Measurements from ENCODE around the gene MLLT10.
A peak's percentile ranks its signal among the peaks of the same experiment; 100 is the strongest.
"Not testable (repeated sequence)": the region's sequence is repeated elsewhere in the genome, so short reads cannot be mapped to it uniquely, and the experiment has no call there.

MLLT10 gene

DNA sequence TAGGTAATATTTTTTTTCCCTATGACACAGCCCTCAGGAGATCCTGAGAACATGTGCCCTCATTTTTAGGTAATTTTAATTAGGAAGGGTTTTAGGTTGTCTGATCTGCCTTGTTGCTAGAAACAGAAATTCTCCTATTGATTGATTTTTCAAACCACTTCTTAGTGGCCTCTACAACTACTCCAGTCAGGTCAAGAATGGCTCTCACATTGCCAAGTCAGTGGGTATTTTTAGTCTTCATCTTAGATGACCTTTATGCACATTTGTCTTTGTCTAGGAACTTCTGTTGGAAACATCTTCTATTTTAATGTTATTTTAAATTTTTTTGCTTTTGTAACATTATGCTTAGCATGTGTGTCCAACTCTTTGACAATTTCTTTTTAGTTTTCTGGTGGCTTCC lies 162.3 kb downstream of the MLLT10 start:
- Mint-ChIP-seq H3K4me1 (ENCODE audit: low read depth) (peaks cover 2% of the 10 kb centered on the region), H3K27me3 (ENCODE audit: low read depth) (no peaks in the 10 kb centered on the region), H3K36me3 (ENCODE audit: low read depth) (peaks cover 49% of the 10 kb centered on the region), H3K27ac (no peak overlapping the region), H3K4me3 (no peak overlapping the region), H3K9me3 (peaks cover 33% of the 10 kb centered on the region)
- DNase-seq (ENCODE audit: low spot score) = no peak

DNA sequence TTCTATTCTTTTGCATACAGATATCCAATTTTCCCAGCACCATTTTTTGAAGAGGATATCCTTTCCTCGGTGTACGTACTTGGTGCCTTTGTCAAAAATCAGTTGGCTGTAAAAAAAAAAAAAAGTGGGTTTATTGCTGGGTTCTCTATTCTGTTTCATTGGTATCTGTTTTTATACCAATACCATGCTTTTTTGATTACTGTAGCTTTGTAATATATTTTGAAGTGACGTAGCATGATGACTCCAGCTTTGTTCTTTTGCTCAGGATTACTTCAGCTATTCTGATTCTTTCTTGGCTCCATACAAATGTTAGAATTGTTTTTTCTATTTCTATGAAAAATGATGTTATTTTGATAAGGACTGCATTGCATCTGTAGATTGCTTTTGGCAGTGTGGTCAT lies 165.5 kb downstream of the MLLT10 start:
- H3K36me3 Mint-ChIP-seq (ENCODE audit: low read depth) = peaks cover 55% of the 10 kb centered on the region
- no peak overlapping the region for H3K4me3 Mint-ChIP-seq
- peaks cover 16% of the 10 kb centered on the region for H3K4me1 Mint-ChIP-seq (ENCODE audit: low read depth)
- H3K27me3 Mint-ChIP-seq (ENCODE audit: low read depth) = no peaks in the 10 kb centered on the region
- no peak overlapping the region for H3K27ac Mint-ChIP-seq
- peaks cover 37% of the 10 kb centered on the region for H3K9me3 Mint-ChIP-seq
- no peak for DNase-seq (ENCODE audit: low spot score)

DNA sequence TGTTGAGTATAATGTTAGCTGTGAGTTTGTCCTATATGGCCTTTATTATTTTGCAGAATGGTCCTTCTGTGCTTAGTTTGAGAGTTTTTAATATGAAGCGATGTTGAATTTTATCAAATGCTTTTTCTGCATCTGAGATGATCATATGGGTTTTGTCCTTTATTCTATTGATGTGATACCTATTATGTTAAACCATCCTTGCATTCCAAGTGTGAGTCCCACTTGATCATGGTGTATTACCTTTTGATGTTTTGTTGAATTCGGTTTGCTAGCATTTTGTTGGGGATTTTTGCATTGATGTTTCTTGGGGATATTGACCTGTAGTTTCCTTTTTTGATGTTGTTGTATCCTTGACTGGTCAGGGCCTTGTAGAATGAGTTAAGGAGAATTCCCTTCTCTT lies 166.4 kb downstream of the MLLT10 start:
- Mint-ChIP-seq H3K4me3 (no peak overlapping the region), H3K9me3 (peaks cover 37% of the 10 kb centered on the region), H3K4me1 (ENCODE audit: low read depth) (peaks cover 16% of the 10 kb centered on the region), H3K27me3 (ENCODE audit: low read depth) (no peaks in the 10 kb centered on the region), H3K36me3 (ENCODE audit: low read depth) (peaks cover 51% of the 10 kb centered on the region), H3K27ac (no peak overlapping the region)
- DNase-seq (ENCODE audit: low spot score) = no peak

DNA sequence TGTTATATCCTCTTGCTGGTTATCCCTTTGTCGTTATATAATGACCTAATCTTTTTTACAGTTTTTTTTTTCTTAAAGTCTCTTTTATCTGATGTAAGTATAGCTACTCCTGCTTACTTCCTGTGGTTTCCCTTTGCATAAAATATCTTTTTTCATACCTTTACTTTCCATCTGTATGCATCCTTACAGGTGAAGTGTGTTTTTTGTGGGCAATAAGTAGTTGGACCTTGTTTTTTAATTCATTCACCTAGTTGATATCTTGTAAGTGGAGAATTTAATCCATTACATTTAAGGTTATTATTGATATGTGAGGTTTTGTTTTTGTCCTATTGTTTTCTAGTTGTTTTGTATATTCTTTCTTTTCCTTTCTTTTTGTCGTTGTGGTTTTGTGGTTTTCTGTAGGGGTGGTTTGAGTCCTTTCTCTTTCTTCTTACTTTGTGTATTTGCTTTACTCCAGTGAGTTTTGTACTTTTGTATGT lies 168.6 kb downstream of the MLLT10 start:
- no peak for DNase-seq (ENCODE audit: low spot score)
- H3K36me3 Mint-ChIP-seq (ENCODE audit: low read depth) = peaks cover 55% of the 10 kb centered on the region
- peaks cover 17% of the 10 kb centered on the region for H3K4me1 Mint-ChIP-seq (ENCODE audit: low read depth)
- peak overlapping the region; percentile 71 for H3K27ac Mint-ChIP-seq
- H3K4me3 Mint-ChIP-seq = peak overlapping the region; percentile 66
- H3K27me3 Mint-ChIP-seq (ENCODE audit: low read depth) = no peaks in the 10 kb centered on the region
- H3K9me3 Mint-ChIP-seq = peaks cover 37% of the 10 kb centered on the region

DNA sequence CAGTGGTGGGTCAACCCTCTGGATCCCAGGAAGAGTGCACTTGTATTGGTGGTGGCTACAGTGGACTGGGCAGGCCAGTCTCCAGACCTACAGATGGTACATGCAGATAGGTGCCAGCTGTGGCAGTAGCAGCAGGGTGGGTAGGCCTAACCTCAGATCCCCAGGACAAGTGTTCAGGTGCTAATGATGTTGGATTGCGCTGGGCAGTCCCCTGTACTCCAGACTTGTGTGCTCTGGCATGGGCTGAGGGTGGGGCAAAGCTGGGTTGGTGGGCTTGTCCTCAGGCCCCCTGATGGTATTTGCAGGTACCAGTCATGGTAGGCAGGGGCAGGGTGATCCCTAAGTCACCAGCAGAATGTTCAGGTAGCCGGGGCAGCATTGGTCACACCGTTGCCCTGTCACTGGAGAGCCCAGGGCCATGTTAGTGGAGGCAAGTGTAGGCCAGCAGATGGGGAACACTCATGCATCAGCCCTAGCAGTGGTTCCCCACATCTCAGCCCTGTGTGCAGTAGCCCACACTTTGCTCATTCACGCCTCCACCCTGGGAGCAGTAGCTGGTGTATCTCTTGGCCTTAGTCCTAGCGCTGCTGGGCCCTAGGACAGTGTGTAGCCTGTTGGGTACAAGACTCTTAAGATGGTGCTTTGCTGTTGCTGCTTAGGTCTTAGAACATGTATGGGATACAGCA lies 171.3 kb downstream of the MLLT10 start:
- H3K27ac Mint-ChIP-seq = no peak overlapping the region
- no peaks in the 10 kb centered on the region for H3K27me3 Mint-ChIP-seq (ENCODE audit: low read depth)
- peaks cover 41% of the 10 kb centered on the region for H3K36me3 Mint-ChIP-seq (ENCODE audit: low read depth)
- peaks cover 17% of the 10 kb centered on the region for H3K4me1 Mint-ChIP-seq (ENCODE audit: low read depth)
- H3K4me3 Mint-ChIP-seq = no peak overlapping the region
- H3K9me3 Mint-ChIP-seq = peaks cover 14% of the 10 kb centered on the region
- no peak for DNase-seq (ENCODE audit: low spot score)

DNA sequence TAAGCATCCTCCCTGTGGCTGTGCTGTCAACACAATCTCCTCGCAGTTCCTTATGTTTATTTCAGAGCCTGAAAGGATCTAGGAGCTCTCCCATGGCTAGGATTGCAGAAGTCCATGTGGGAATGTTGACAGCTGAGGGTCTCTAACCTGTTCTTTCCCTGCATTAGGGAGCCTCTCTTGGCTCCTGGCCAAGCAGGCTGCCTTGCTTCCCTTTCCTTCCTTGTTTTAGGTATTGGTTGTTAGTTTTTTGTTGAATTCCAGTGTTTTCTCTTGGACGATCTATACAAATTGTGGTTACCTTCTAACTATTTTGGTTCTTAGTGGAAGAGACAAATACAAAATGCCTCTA lies 171.8 kb downstream of the MLLT10 start:
- H3K4me1 Mint-ChIP-seq (ENCODE audit: low read depth) = peaks cover 21% of the 10 kb centered on the region
- H3K4me3 Mint-ChIP-seq = no peak overlapping the region
- no peaks in the 10 kb centered on the region for H3K27me3 Mint-ChIP-seq (ENCODE audit: low read depth)
- DNase-seq (ENCODE audit: low spot score) = no peak
- H3K9me3 Mint-ChIP-seq = peaks cover 9% of the 10 kb centered on the region
- peaks cover 38% of the 10 kb centered on the region for H3K36me3 Mint-ChIP-seq (ENCODE audit: low read depth)
- H3K27ac Mint-ChIP-seq = no peak overlapping the region

DNA sequence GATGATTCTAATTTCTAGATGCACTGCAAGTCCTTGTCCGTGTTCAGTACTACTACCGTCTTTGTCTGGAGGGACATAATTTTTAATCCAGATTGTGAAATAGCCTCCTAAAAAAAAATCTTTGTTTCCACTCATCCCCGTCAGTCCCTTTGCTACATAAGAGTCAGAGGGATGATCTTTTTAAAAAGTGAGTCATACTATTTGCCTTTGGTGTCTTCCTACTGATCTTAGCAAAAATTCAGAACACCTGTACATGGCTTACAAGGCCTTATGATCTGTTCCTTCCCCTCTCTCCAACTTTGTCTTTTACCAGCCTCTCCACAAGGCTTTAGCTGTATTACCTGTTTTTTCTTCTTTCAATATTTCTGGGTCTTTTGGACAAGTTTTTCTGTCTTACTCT lies 173.5 kb downstream of the MLLT10 start:
- no peak overlapping the region for H3K4me3 Mint-ChIP-seq
- no peaks in the 10 kb centered on the region for H3K9me3 Mint-ChIP-seq
- peaks cover 19% of the 10 kb centered on the region for H3K4me1 Mint-ChIP-seq (ENCODE audit: low read depth)
- peaks cover 30% of the 10 kb centered on the region for H3K36me3 Mint-ChIP-seq (ENCODE audit: low read depth)
- no peak for DNase-seq (ENCODE audit: low spot score)
- H3K27me3 Mint-ChIP-seq (ENCODE audit: low read depth) = no peaks in the 10 kb centered on the region
- H3K27ac Mint-ChIP-seq = no peak overlapping the region

DNA sequence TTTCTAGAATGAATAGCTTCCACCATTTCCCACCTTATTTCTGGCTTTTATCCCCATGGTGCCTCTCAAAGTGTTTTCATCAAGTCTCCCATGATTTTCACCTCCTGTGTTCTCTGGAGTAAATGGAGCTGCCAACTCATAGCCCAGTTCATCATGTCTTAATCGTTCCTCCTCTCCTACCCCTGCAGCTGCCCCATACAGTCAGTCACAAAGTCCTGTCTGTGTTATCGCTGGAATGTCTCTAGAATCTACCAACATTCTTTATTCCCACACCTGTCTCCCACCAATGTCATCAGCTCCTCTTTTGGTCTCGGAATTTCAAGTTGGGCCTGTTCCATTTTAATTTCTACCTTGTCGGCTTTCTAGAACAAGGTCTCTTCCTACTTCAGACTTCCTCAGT lies 178.9 kb downstream of the MLLT10 start:
- H3K36me3 Mint-ChIP-seq (ENCODE audit: low read depth) = peaks cover 29% of the 10 kb centered on the region
- H3K27me3 Mint-ChIP-seq (ENCODE audit: low read depth) = no peaks in the 10 kb centered on the region
- DNase-seq (ENCODE audit: low spot score) = no peak

DNA sequence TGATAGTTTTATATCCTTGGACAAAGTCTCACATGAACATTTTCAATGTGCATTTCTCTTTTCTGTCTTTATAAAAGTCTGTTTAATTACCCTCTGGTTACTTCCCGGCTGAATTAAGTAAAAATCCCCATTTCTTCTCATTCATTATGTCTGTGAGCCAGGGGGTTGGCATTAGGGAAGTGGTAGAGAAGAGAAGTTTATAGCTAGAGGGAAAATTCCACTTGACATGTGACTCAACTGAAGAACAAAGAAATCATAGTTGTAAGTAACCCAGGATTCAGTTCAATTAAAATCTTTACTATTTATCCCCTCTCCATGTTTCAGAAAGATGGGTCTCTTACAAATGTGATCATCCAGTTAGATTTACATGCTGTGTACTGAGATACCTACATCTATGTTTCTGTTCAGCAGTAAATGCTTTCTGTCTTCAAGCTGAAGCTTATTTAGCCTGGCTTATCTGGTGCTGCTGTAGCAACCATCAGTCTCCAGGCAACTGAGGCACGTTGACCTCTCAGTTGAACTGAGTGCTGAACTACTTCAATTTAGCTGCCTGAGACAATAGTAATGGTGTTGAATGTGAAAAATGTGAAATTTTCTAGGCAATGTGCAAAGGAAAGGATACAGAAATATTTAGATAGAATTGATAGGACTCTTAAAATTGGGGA lies 181.6 kb downstream of the MLLT10 start:
- no peaks in the 10 kb centered on the region for H3K9me3 Mint-ChIP-seq
- H3K4me3 Mint-ChIP-seq = no peak overlapping the region
- H3K4me1 Mint-ChIP-seq (ENCODE audit: low read depth) = peaks cover 4% of the 10 kb centered on the region
- no peak overlapping the region for H3K27ac Mint-ChIP-seq
- no peaks in the 10 kb centered on the region for H3K27me3 Mint-ChIP-seq (ENCODE audit: low read depth)
- DNase-seq (ENCODE audit: low spot score) = no peak
- H3K36me3 Mint-ChIP-seq (ENCODE audit: low read depth) = peaks cover 27% of the 10 kb centered on the region

More for the DNA sequence above, 178.9 kb downstream of the MLLT10 start:
- peak overlapping the region; percentile 29 for H3K27ac Mint-ChIP-seq
- H3K9me3 Mint-ChIP-seq = no peaks in the 10 kb centered on the region
- H3K4me3 Mint-ChIP-seq = no peak overlapping the region
- peaks cover 6% of the 10 kb centered on the region for H3K4me1 Mint-ChIP-seq (ENCODE audit: low read depth)

DNA sequence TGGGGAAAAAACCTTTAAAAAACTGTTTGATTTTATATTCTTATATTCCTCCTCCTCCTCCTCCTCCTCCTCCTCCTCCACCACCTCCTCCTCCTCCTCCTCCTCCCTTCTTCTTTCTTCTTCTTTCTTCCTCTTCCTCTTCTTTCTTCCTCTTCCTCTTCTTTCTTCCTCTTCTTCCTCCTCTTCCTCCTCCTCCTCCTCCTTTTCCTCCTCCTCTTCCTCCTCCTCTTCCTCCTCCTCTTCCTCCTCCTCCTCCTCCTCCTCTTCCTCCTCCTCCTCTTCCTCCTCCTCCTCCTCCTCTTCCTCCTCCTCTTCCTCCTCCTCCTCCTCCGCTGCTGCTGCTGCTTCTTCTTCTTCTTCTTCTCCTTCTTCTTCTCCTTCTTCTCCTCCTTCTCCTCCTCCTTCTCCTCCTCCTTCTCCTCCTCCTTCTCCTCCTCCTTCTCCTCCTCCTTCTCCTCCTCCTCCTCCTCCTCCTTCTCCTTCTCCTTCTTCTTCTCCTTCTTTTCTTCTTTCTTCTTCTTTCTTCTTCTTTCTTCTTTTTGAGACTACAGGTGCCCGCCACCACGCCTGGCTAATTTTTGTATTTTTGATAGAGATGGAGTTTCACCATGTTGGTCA lies 183.5 kb downstream of the MLLT10 start:
- H3K9me3 Mint-ChIP-seq; H3K4me3 Mint-ChIP-seq; H3K4me1 Mint-ChIP-seq (ENCODE audit: low read depth); H3K27me3 Mint-ChIP-seq (ENCODE audit: low read depth); DNase-seq (ENCODE audit: low spot score): not testable (repeated sequence)
- Mint-ChIP-seq H3K36me3 (ENCODE audit: low read depth) (peaks cover 25% of the 10 kb centered on the region), H3K27ac (peak overlapping the region; percentile 23)

DNA sequence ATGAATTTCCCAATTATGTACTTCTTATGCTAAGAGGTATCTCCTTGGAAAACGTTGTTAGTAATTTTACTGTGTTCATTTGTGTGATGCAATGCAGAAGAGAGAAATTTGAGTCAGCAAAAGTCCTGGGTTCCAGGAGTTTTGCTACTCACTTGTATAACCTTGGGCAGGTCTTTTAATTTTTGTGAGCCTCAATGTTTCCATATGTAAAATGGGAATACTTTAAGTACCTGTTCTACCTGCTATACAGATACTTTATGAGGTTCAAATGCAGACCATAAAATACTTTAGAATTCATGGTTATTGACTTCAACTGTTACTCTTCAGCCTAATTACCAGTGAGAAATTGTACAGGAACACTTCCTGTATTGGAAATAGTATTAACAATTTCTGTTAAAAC lies 185.5 kb downstream of the MLLT10 start:
- H3K9me3 Mint-ChIP-seq = no peaks in the 10 kb centered on the region
- H3K27me3 Mint-ChIP-seq (ENCODE audit: low read depth) = no peaks in the 10 kb centered on the region
- DNase-seq (ENCODE audit: low spot score) = no peak
- peaks cover 3% of the 10 kb centered on the region for H3K4me1 Mint-ChIP-seq (ENCODE audit: low read depth)
- no peak overlapping the region for H3K4me3 Mint-ChIP-seq
- no peak overlapping the region for H3K27ac Mint-ChIP-seq
- peaks cover 18% of the 10 kb centered on the region for H3K36me3 Mint-ChIP-seq (ENCODE audit: low read depth)

DNA sequence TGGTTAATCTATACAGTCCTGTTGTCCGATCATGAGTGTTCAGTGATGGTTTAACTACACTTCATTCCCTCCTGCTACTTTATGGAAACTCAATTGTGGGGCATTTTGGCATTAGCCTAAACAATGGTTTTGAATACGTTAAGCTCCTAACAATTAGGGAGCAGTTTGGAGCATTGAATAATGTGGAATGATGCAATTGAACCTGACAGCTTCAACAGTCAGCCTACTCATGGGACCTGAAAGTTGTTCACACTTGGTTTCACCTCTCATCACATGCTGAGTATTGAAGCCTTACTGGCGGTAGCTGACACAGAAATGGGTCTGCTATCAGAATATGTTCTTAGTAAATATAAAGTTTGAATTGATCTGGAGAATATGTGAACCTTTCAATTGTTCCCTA lies 186.1 kb downstream of the MLLT10 start:
- Mint-ChIP-seq H3K4me3 (no peak overlapping the region), H3K36me3 (ENCODE audit: low read depth) (peaks cover 17% of the 10 kb centered on the region), H3K9me3 (no peaks in the 10 kb centered on the region), H3K27me3 (ENCODE audit: low read depth) (no peaks in the 10 kb centered on the region), H3K27ac (no peak overlapping the region), H3K4me1 (ENCODE audit: low read depth) (peaks cover 8% of the 10 kb centered on the region)
- no peak for DNase-seq (ENCODE audit: low spot score)

DNA sequence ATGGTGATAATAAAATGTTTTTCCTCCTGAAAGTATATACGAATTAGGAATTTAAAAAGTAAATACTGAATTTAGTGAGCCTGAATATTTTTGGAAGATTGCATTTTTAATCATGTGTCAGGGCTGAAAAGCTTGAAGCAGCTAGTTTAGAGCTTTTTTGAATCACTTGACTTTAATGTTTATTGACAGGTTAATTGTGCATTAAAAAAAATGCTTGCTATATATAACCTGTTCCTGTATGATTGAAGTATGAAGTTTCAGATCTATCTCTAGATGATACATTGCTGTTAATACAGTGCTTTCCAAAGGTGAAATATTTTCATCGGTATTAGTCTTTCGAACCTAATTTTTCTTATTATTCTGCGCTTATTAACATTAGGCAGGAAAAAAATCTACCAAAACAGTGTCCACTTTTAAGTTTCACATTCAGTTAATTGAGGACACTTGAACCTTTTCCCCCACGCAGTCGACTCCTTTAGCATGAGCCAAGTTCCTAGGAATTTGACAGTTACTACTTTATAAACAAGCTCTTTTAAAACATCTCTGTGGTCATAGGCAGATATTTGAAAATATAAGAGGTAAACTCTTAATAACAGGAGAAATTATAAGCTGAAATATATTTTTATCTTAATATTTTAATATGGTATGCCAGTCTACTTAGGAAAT lies 187.1 kb downstream of the MLLT10 start:
- H3K27ac Mint-ChIP-seq = no peak overlapping the region
- DNase-seq (ENCODE audit: low spot score) = no peak
- H3K27me3 Mint-ChIP-seq (ENCODE audit: low read depth) = no peaks in the 10 kb centered on the region
- peaks cover 13% of the 10 kb centered on the region for H3K36me3 Mint-ChIP-seq (ENCODE audit: low read depth)
- H3K4me3 Mint-ChIP-seq = no peak overlapping the region
- peaks cover 8% of the 10 kb centered on the region for H3K4me1 Mint-ChIP-seq (ENCODE audit: low read depth)
- H3K9me3 Mint-ChIP-seq = no peaks in the 10 kb centered on the region

DNA sequence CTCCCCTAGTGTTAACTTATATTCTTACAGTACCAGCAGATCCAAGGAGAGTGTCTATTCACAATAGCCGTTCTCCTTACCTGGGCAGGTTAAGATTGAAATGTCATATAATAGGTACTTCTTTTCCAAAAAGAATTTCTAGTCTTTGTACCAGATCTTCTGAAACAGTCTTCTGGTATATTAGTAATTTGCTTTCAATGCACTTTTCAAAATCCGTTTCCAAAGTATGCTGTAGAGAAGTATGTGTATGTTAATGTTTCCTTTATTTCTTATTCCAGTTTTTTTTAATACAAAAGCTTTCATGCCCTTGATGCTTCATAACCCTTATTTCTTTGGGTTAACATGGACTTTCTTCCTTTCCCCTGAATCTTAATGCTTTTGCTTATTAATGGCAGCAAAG lies 188.2 kb downstream of the MLLT10 start:
- peaks cover 11% of the 10 kb centered on the region for H3K4me1 Mint-ChIP-seq (ENCODE audit: low read depth)

More for the DNA sequence above, 188.2 kb downstream of the MLLT10 start:
- DNase-seq (ENCODE audit: low spot score) = no peak
- H3K27me3 Mint-ChIP-seq (ENCODE audit: low read depth) = no peaks in the 10 kb centered on the region
- no peaks in the 10 kb centered on the region for H3K9me3 Mint-ChIP-seq
- H3K36me3 Mint-ChIP-seq (ENCODE audit: low read depth) = peaks cover 20% of the 10 kb centered on the region
- H3K4me3 Mint-ChIP-seq = no peak overlapping the region
- H3K27ac Mint-ChIP-seq = no peak overlapping the region

Data from T-helper 2 cell treated with Interferon-gamma antibody and Interleukin-4, amounts not matched to agents 5 μg/mL and 100 μg/mL, for 36 hours (primary cell).